Activated CD4-positive, alpha-beta T cell treated with anti-CD3 and anti-CD28 coated beads, Interleukin-2, amount 10 ng/mL, durations not matched to agents 24 days and 14 days (primary cell): ENCODE results near the gene PSMD6. TPM values are rescaled to one million over a fixed set of nuclear protein-coding genes. Genes with fewer than 3 reads are reported as not detected.

Source experiments
- DNase-seq: peaks from one replicate; pipeline ENCODE4 v3.0.0; 2022
- H3K27ac Mint-ChIP-seq: one replicate; pipeline ENCODE4 v1.8.0; 2022; ENCODE audit warnings: mild to moderate bottlenecking, mixed read lengths
- H3K27me3 Mint-ChIP-seq: one replicate; pipeline ENCODE4 v1.8.0; 2022; ENCODE audit warnings: mixed read lengths
- H3K36me3 Mint-ChIP-seq: one replicate; pipeline ENCODE4 v1.8.0; 2022; ENCODE audit warnings: low read depth, mild to moderate bottlenecking, mixed read lengths
- H3K4me1 Mint-ChIP-seq: one replicate; pipeline ENCODE4 v1.8.0; 2021; ENCODE audit warnings: mixed read lengths
- H3K4me3 Mint-ChIP-seq: one replicate; pipeline ENCODE4 v1.8.0; 2022; ENCODE audit warnings: mild to moderate bottlenecking, moderate library complexity, mixed read lengths
- H3K9me3 Mint-ChIP-seq: one replicate; pipeline ENCODE4 v1.8.0; 2021; ENCODE audit warnings: mixed read lengths
- intact Hi-C: fragments of 100-400 bp; cut with micrococcal nuclease; formaldehyde crosslinking; loops from one replicate; pipeline ENCODE4 v1.15.1; 2023
- total RNA-seq: library from RNA; stranded (reverse); gene quantifications from 2 replicates; pipeline ENCODE4 v1.2.3, GENCODE V29; 2022

Gene PSMD6
- total RNA-seq, 1 donor from 2014 or later = 146 TPM

DNA sequence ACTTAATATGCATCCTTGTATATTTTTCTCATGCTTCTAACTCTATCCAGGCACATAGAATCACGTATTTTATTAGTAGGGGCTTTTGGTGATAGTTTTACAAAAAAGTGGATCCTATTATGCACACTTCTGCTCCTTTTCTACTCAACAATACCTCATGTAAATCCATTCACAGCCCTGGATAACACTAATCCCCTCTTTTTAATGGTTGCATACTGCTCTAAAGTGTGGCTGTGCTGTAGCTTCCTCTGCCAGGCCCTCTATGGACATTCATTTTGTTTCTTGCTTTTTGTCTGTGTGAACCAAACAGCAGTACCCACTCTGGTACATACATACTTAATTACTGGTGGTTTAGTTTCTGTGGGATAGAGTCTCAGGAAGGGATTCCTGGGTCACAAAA is 59.8 kb downstream of the PSMD6 start:
- Mint-ChIP-seq H3K36me3 (peaks cover 10% of the 10 kb centered on the region), H3K27me3 (no peaks in the 10 kb centered on the region), H3K4me3 (no peak overlapping the region), H3K27ac (peak overlapping the region; percentile 19), H3K4me1 (peaks cover 58% of the 10 kb centered on the region), H3K9me3 (no peaks in the 10 kb centered on the region)
- DNase-seq = no peak
- intact Hi-C loops = no loop called here

DNA sequence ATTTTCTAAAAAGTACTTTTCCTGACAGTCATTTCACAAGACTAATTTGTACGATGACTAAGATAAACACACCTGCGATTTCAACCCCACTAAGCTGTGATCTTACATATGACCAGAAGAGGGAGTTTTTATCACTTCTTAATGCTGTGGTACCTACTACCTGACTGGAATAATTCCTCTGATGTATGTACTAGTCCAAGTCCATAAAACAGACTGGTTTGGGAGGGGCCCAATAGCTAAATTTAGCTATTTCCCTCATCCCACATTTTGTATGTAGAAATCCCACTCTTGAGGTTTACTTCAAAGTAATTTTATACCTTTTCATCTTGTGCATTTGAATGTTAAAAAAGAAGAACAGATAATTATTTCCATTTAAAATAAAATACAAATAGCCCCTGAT is 61.4 kb downstream of the PSMD6 start:
- H3K27ac Mint-ChIP-seq = no peak overlapping the region
- no peak overlapping the region for H3K4me3 Mint-ChIP-seq
- H3K4me1 Mint-ChIP-seq = peaks cover 46% of the 10 kb centered on the region
- DNase-seq = peak; percentile 71
- peaks cover 10% of the 10 kb centered on the region for H3K36me3 Mint-ChIP-seq
- H3K9me3 Mint-ChIP-seq = no peaks in the 10 kb centered on the region
- intact Hi-C loops = loop anchor here (1.0 to 2.0 kb wide), 2 partner anchors 17 to 31 kb away; no protein-coding TSS in a partner anchor
- no peaks in the 10 kb centered on the region for H3K27me3 Mint-ChIP-seq

Other genes with a start within 250 kb of the PSMD6 start
- gene C3orf49, start 204.2 kb downstream of the PSMD6 start, total RNA-seq = not detected in 2 replicates
- 106 and 109 TPM in 2 replicates for gene THOC7, start 159.7 kb downstream of the PSMD6 start, total RNA-seq
- 37.8 and 39.6 TPM in 2 replicates for gene ATXN7, start 159.6 kb downstream of the PSMD6 start, total RNA-seq
- not detected in 2 replicates for gene SCAANT1, start 111.1 kb downstream of the PSMD6 start, total RNA-seq
- gene PRICKLE2, start 202.0 kb upstream of the PSMD6 start, total RNA-seq = not detected in 2 replicates